Measurements from ENCODE around the gene PGC. TPM values are rescaled to one million over a fixed set of nuclear protein-coding genes. Genes with fewer than 3 reads are reported as not detected.
A peak's percentile ranks its signal among the peaks of the same experiment; 100 is the strongest.

Gene PGC
- not detected in 2 replicates for total RNA-seq (2021)
- long read RNA-seq: 0 reads

- H3T11ph ChIP-seq (ENCODE audit: low read length): no peak within 1 kb of the TSS
- H3K14ac ChIP-seq (ENCODE audit: insufficient read depth, low read length): no peak within 1 kb of the TSS; the same call in 1 of the 2 replicates
- Mint-ChIP-seq H3K9me3 (no peaks in the 10 kb centered on the region), H3K36me3 (ENCODE audit: insufficient read depth in 1 of 3, low read depth in 3 of 3) (no peaks in the 10 kb centered on the region), H3K27ac (peak within 1 kb of the TSS in 1 of 3 experiments; percentile 86; a peak in 2 of 7 replicates), H3K4me3 (no peak within 1 kb of the TSS), H3K27me3 (ENCODE audit: low read depth) (peaks cover 12% of the 10 kb centered on the region), H3K4me1 (no peaks in the 10 kb centered on the region)
- no peak within 1 kb of the TSS for H3K9ac ChIP-seq (ENCODE audit: extremely low read depth, insufficient read length, low read length)
- no peak within 1 kb of the TSS for H3K27ac ChIP-seq (ENCODE audit: insufficient read length, low read depth, low read length)
- H2BK20ac ChIP-seq (ENCODE audit: low read depth, low read length, poor library complexity, severe bottlenecking): no peak within 1 kb of the TSS
- no peak within 1 kb of the TSS for H2BK5ac ChIP-seq (ENCODE audit: insufficient read length, low read length)
- no peak within 1 kb of the TSS for H2BK120ac ChIP-seq (ENCODE audit: low read depth, low read length, poor library complexity, severe bottlenecking)
- WGBS (ENCODE audit: extremely low coverage, insufficient read length, low lambda C conversion rate): no CpG with 5 or more reads among the region's 15 CpGs
- no peaks in the 10 kb centered on the region for H3K4me1 ChIP-seq (ENCODE audit: insufficient read depth, low read length)
- H2BK12ac ChIP-seq (ENCODE audit: insufficient read length, low read depth, low read length): no peak within 1 kb of the TSS
- H3K9me3 ChIP-seq (ENCODE audit: control insufficient read depth, low read depth, low read length): no peaks in the 10 kb centered on the region
- H3K4me2 ChIP-seq (ENCODE audit: insufficient read depth, insufficient read length, low read length): no peak within 1 kb of the TSS
- H4K5ac ChIP-seq (ENCODE audit: insufficient read length, low read depth, low read length): no peak within 1 kb of the TSS
- no peak for TF ChIP-seq CTCF (conservative IDR thresholded peaks at IDR 0.05)
- H3K56ac ChIP-seq (ENCODE audit: insufficient read length, low read depth, low read length): no peak within 1 kb of the TSS
- H3K79me2 ChIP-seq (ENCODE audit: insufficient read depth, low read length): no peaks in the 10 kb centered on the region
- H3K23me2 ChIP-seq (ENCODE audit: insufficient read length, low read depth, low read length, poor library complexity, severe bottlenecking): no peaks in the 10 kb centered on the region
- H3K79me1 ChIP-seq (ENCODE audit: insufficient read depth, low read depth, low read length, poor library complexity, severe bottlenecking): no peaks in the 10 kb centered on the region
- H3K27me3 ChIP-seq (ENCODE audit: insufficient read depth, low read length): no peaks in the 10 kb centered on the region
- no peak within 1 kb of the TSS for H2AK5ac ChIP-seq (ENCODE audit: insufficient read length, low read length)
- H4K20me1 ChIP-seq (ENCODE audit: control insufficient read depth, insufficient read depth, insufficient read length): no peaks in the 10 kb centered on the region
- H2BK15ac ChIP-seq (ENCODE audit: low read depth, low read length): no peak within 1 kb of the TSS
- no peak for DNase-seq
- no peak within 1 kb of the TSS for H2AFZ ChIP-seq (ENCODE audit: low read length)
- no peak within 1 kb of the TSS for H3K18ac ChIP-seq (ENCODE audit: insufficient read length, low read depth, low read length)
- H3K4ac ChIP-seq (ENCODE audit: low read depth, low read length): no peak within 1 kb of the TSS
- no peak within 1 kb of the TSS for H3K23ac ChIP-seq (ENCODE audit: insufficient read length, low read depth, low read length)
- H4K8ac ChIP-seq (replicated peaks; ENCODE audit: insufficient read length, low read depth, low read length): no peak within 1 kb of the TSS
- no peak within 1 kb of the TSS for H4K91ac ChIP-seq (ENCODE audit: insufficient read length, low read depth, low read length)
Observed at GRCh38 chr6:41747256-41748101, at the start of gene PGC. PGC (minus strand) TSS chr6:41747397; CDS start chr6:41747334, 63 bp downstream.

All from H9 (cell line).